ENCODE results near the gene SLC27A5. TPM values are rescaled to one million over a fixed set of nuclear protein-coding genes. Genes with fewer than 3 reads are reported as not detected.

Gene SLC27A5
- total and polyA plus RNA-seq, 2 experiments from 2014 or later, result 3.6 to 5.1 TPM

GRCh38 chr19:58554494-58555368, 42.9 kb upstream of the SLC27A5 start, which contains the start of gene CHMP2A:
Gene CHMP2A, minus strand, starts transcription at chr19:58555105. Its CDS starts 893 bp downstream, at chr19:58554212.
- H4K20me1 ChIP-seq (ENCODE audit: insufficient read depth), result no peaks in the 10 kb centered on the region
- H3K9me3 ChIP-seq (ENCODE audit: low read depth), result no peaks in the 10 kb centered on the region
- H3K4me2 ChIP-seq (ENCODE audit: unreplicated experiment), result peak within 1 kb of the TSS; percentile 75
- 1% methylated on average over 69 of the region's 69 CpGs for WGBS, 2 experiments (ENCODE audit: low coverage in 1 of 2, low lambda C conversion rate in 2 of 2, missing lambda C conversion rate in 2 of 2)
- peaks cover 19% of the 10 kb centered on the region for H3K4me1 ChIP-seq (ENCODE audit: insufficient read depth)
- peak within 1 kb of the TSS; percentile 96 for H3K9ac ChIP-seq
- H2AFZ ChIP-seq, result peak within 1 kb of the TSS; percentile 73
- H3K4me3 ChIP-seq, result peak within 1 kb of the TSS; percentile 86
- peaks cover 28% of the 10 kb centered on the region for H3K36me3 ChIP-seq (ENCODE audit: low read depth)
- in situ Hi-C loops (cut with MboI), result no loop called here
- peaks cover 79% of the 10 kb centered on the region for H3K79me2 ChIP-seq (ENCODE audit: insufficient read depth)
- H3K27me3 ChIP-seq (replicated peaks; ENCODE audit: insufficient read depth), result no peaks in the 10 kb centered on the region
- DNase-seq, result peak; percentile 99
- no peaks in the 10 kb centered on the region for H3K9me2 ChIP-seq (ENCODE audit: insufficient read depth)
- H3K27ac ChIP-seq, result peak within 1 kb of the TSS; percentile 79
- TF ChIP-seq EZH2 (IDR thresholded peaks at IDR 0.05; ENCODE audit: insufficient read depth, poor library complexity, severe bottlenecking) (no peak), EZH2phosphoT487 (IDR thresholded peaks at IDR 0.05; ENCODE audit: insufficient read depth, low read depth) (no peak)
- peaks cover 41% of the 10 kb centered on the region for H3F3A ChIP-seq (ENCODE audit: insufficient read depth)

GRCh38 chr19:58553799-58554493, 42.2 kb upstream of the SLC27A5 start:
- Histone ChIP-seq H3K4me2 (ENCODE audit: unreplicated experiment) (peak overlapping the region; percentile 75), H3K4me3 (peak overlapping the region; percentile 86), H3K27ac (peak overlapping the region; percentile 79), H3K4me1 (ENCODE audit: insufficient read depth) (peaks cover 19% of the 10 kb centered on the region), H3F3A (ENCODE audit: insufficient read depth) (peaks cover 40% of the 10 kb centered on the region), H4K20me1 (ENCODE audit: insufficient read depth) (no peaks in the 10 kb centered on the region), H3K9me2 (ENCODE audit: insufficient read depth) (no peaks in the 10 kb centered on the region), H3K36me3 (ENCODE audit: low read depth) (peaks cover 36% of the 10 kb centered on the region), H3K27me3 (replicated peaks; ENCODE audit: insufficient read depth) (no peaks in the 10 kb centered on the region), H3K9me3 (ENCODE audit: low read depth) (no peaks in the 10 kb centered on the region), H3K79me2 (ENCODE audit: insufficient read depth) (peaks cover 87% of the 10 kb centered on the region), H3K9ac (peak overlapping the region; percentile 90), H2AFZ (no peak overlapping the region)
- in situ Hi-C loops (cut with MboI), result no loop called here
- TF ChIP-seq EZH2 (IDR thresholded peaks at IDR 0.05; ENCODE audit: insufficient read depth, poor library complexity, severe bottlenecking) (no peak), EZH2phosphoT487 (IDR thresholded peaks at IDR 0.05; ENCODE audit: insufficient read depth, low read depth) (no peak)
- DNase-seq, result no peak
- 29 to 31% methylated on average over 18 of the region's 18 CpGs for WGBS, 2 experiments (ENCODE audit: low coverage in 1 of 2, low lambda C conversion rate in 2 of 2, missing lambda C conversion rate in 2 of 2)

DNA sequence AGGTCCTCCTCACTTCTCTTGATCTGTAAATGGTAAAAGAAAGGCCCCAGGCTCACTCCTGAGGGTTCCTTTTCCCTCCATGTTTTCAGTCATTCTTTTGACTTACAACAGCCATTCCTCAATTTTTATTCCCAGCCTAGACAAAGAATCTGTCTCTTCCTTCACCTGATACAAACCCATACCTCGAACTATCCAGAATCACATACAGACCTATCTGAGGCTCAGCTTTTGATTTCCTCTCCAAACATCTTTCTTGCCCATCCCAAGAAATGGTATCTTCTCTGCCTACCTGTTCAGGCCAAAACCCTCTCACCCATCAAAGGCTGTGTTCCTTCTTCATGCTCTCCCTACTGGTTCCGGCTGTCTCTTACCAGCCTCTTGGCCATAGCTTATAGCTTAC, 40.9 kb upstream of the SLC27A5 start:
- WGBS, 2 experiments (ENCODE audit: low coverage in 1 of 2, low lambda C conversion rate in 2 of 2, missing lambda C conversion rate in 2 of 2), result 99 to 100% methylated on average over 2 of the region's 2 CpGs

More for the DNA sequence above, 40.9 kb upstream of the SLC27A5 start:
- Histone ChIP-seq H3K9me3 (ENCODE audit: low read depth) (no peaks in the 10 kb centered on the region), H4K20me1 (ENCODE audit: insufficient read depth) (no peaks in the 10 kb centered on the region; the same call in 1 of the 2 replicates), H3K4me2 (ENCODE audit: unreplicated experiment) (no peak overlapping the region), H3K4me1 (ENCODE audit: insufficient read depth) (peaks cover 19% of the 10 kb centered on the region), H3K9me2 (ENCODE audit: insufficient read depth) (no peaks in the 10 kb centered on the region), H3K27ac (no peak overlapping the region), H3K4me3 (no peak overlapping the region), H3K27me3 (replicated peaks; ENCODE audit: insufficient read depth) (no peaks in the 10 kb centered on the region), H3K9ac (no peak overlapping the region), H3K36me3 (ENCODE audit: low read depth) (peaks cover 45% of the 10 kb centered on the region), H3K79me2 (ENCODE audit: insufficient read depth) (peaks cover 95% of the 10 kb centered on the region), H3F3A (ENCODE audit: insufficient read depth) (peaks cover 40% of the 10 kb centered on the region), H2AFZ (no peak overlapping the region)
- TF ChIP-seq EZH2 (IDR thresholded peaks at IDR 0.05; ENCODE audit: insufficient read depth, poor library complexity, severe bottlenecking), result no peak
- TF ChIP-seq EZH2phosphoT487 (IDR thresholded peaks at IDR 0.05; ENCODE audit: insufficient read depth, low read depth), result no peak
- DNase-seq, result no peak
- in situ Hi-C loops (cut with MboI), result no loop called here

All from GM23248 (cell line).